HG03064 (cell line): ENCODE data around the gene BMP7.
"Not testable (repeated sequence)": the region's sequence is repeated elsewhere in the genome, so short reads cannot be mapped to it uniquely, and the experiment has no call there.

Source experiments
- ATAC-seq: cut with Tn5 transposase; IDR thresholded peaks from one replicate; pipeline ENCODE4 v1.9.1; 2021; ENCODE audit warnings: low read depth; ENCODE audit not compliant: unreplicated experiment

BMP7 gene

GRCh38 chr20:57288651-57289277 is 22.3 kb upstream of the BMP7 start:
- no peak for ATAC-seq

GRCh38 chr20:57287901-57288300 is 21.5 kb upstream of the BMP7 start:
- no peak for ATAC-seq

GRCh38 chr20:57287007-57287880 is 20.8 kb upstream of the BMP7 start:
- ATAC-seq = no peak

- ATAC-seq = no peak
Measured at GRCh38 chr20:57283860-57284259, 17.4 kb upstream of the BMP7 start.

GRCh38 chr20:57282670-57283361 is 16.4 kb upstream of the BMP7 start:
- ATAC-seq = no peak

GRCh38 chr20:57281900-57282299 is 15.5 kb upstream of the BMP7 start:
- no peak for ATAC-seq

GRCh38 chr20:57280221-57280620 is 13.8 kb upstream of the BMP7 start:
- no peak for ATAC-seq

- not testable (repeated sequence) for ATAC-seq
Measured at GRCh38 chr20:57279548-57279947, 13.1 kb upstream of the BMP7 start.

- ATAC-seq = no peak
Measured at GRCh38 chr20:57278457-57278856, 12.0 kb upstream of the BMP7 start.

- no peak for ATAC-seq
Measured at GRCh38 chr20:57277398-57278105, 11.1 kb upstream of the BMP7 start.

GRCh38 chr20:57276221-57276620 is 9.8 kb upstream of the BMP7 start:
- ATAC-seq = no peak

GRCh38 chr20:57275813-57276212 is 9.4 kb upstream of the BMP7 start:
- no peak for ATAC-seq

- ATAC-seq = no peak
Measured at GRCh38 chr20:57275334-57275733, 8.9 kb upstream of the BMP7 start.

- ATAC-seq = no peak
Measured at GRCh38 chr20:57274846-57275245, 8.4 kb upstream of the BMP7 start.

GRCh38 chr20:57274299-57274698 is 7.9 kb upstream of the BMP7 start:
- no peak for ATAC-seq

- no peak for ATAC-seq
Measured at GRCh38 chr20:57272883-57273535, 6.6 kb upstream of the BMP7 start.

- ATAC-seq = no peak
Measured at GRCh38 chr20:57270204-57270984, 4.0 kb upstream of the BMP7 start.

- no peak for ATAC-seq
Measured at GRCh38 chr20:57269148-57269984, 2.9 kb upstream of the BMP7 start.
